ENCODE results near the gene CLIC3.

The CLIC3 gene

DNA sequence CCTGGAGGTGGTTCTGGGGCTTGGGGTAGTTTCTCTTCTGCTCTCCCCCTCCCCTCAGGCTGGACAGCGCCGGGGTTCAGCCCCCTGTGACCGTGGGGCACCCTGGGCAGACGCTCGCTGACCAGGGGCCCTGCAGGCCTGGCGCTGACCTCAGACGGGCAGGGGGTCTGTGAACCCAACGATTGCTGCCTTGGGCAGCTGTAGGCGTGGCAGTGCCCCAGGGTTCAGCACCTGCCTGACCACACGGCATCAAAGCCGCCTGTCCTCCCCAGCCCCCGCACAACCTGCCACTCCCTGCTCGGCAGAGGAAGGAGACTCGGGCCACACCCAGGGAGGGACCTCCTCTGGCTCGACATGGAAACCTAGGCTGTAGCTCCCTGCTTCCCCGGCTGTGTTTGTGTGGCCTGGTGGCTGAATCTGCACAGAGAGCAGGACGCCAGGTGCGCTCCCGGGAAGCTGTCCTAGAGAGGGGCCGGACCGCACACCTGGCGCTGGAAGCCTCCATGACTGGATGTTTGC lies 32.1 kb downstream of the CLIC3 start:
- no peak for DNase-seq (ENCODE audit: low spot score)

DNA sequence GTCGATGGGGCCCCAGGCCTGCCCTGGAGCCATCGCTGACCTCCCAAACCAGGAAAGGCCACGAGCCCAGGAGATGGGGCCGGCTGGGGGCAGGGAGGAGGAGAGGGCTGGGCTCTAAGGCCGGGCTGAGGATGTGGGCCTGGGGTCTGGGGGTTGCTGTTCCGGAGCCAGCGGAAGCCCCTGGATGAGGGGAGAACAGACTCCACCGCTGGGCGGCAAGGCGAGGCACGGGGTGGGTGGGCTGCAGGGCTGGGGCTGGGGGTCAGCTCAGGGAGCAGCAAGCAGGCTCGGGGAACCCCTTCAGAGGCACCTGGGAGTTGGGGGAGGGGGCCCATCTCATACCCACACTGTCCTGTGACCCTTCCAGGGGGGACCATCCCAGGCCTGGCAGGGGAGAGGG lies 32.6 kb downstream of the CLIC3 start:
- no peak for DNase-seq (ENCODE audit: low spot score)

- DNase-seq (ENCODE audit: low spot score), result no peak
Measured at GRCh38 chr9:136963341-136963740, 33.0 kb downstream of the CLIC3 start.

DNA sequence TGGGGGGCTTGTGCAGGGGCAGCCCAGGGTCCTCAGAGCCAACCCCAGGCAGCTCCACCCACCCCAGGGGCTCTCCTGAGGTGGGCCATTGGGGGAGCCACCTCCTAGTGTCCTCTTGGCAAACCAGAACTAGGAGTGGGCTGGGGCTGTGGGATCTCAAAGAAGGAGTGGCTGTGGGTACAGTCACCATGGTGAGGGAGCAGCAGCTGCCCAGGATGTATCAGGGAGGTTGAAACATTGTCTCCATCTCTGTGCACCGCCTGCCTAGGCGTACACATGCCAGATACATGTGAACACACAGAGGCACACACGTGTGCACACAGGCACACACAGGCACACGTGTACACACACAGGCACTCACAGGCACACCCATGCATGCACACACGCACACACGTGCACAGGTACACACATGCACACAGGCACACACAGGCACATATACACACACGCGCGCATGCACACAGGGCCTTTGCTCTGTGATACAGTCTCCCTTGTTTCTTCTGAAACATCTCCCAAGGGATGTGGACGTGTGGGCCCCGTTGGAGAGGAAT lies 33.6 kb downstream of the CLIC3 start:
- DNase-seq (ENCODE audit: low spot score), result no peak

DNA sequence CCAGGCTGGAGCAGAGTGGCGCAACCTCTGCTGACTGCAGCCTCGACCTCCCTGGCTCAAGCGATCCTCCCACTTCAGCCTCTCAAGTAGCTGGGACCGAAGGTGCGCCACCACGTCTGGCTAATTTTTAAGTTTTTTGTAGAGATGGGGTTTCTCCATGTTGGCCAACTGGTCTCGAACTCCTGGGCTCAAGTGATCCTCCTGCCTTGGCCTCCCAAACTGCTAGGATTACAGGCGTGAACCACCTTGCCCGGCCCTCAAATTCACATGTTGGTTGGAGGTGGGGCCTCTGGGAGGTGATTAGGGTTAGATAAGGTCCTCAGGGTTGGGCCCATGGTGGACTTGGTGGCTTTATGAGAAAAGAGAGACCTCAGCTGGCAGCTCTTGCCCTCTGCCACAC lies 34.2 kb downstream of the CLIC3 start:
- no peak for DNase-seq (ENCODE audit: low spot score)

- no peak for DNase-seq (ENCODE audit: low spot score)
Measured at GRCh38 chr9:136961279-136962065, 34.9 kb downstream of the CLIC3 start.

- no peak for DNase-seq (ENCODE audit: low spot score)
Measured at GRCh38 chr9:136960938-136961275, 35.5 kb downstream of the CLIC3 start.

DNA sequence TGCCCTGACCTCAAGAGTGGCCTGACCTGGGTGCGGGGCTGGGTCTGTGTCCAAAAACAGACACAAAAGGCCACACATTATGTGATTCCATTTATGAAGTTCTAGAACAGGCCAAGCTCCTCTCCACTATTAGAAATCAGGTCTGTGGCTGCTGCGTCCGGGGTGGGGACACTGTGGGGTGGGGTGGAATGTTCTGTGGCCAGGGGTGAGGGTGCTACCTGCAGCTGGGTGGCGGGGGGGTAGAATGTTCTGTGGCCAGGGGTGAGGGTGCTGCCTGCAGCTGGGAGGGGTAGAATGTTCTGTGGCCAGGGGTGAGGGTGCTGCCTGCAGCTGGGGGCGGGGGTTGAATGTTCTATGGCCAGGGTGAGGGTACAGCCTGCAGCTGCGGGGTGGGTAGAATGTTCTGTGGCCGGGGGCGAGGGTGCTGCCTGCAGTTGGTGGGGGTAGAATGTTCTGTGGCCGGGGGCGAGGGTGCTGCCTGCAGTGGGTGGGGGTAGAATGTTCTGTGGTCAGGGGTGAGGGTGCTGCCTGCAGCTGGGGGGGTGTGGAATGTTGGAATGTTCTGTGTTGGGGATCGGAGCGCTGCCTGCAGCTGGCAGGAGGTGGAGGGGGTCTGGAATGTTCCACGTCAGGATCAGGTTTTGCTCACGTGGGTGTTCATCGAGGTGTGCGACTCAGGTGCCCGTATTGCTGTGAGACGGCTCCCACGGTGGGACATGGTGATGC lies 36.0 kb downstream of the CLIC3 start:
- DNase-seq (ENCODE audit: low spot score), result no peak

GRCh38 chr9:136958898-136959850 lies 37.2 kb downstream of the CLIC3 start:
- DNase-seq (ENCODE audit: low spot score), result no peak

- DNase-seq (ENCODE audit: low spot score), result no peak
Measured at GRCh38 chr9:136958473-136958872, 37.9 kb downstream of the CLIC3 start.

GRCh38 chr9:136957901-136958300 lies 38.5 kb downstream of the CLIC3 start:
- no peak for DNase-seq (ENCODE audit: low spot score)

GRCh38 chr9:136957461-136957860 lies 38.9 kb downstream of the CLIC3 start:
- no peak for DNase-seq (ENCODE audit: low spot score)

DNA sequence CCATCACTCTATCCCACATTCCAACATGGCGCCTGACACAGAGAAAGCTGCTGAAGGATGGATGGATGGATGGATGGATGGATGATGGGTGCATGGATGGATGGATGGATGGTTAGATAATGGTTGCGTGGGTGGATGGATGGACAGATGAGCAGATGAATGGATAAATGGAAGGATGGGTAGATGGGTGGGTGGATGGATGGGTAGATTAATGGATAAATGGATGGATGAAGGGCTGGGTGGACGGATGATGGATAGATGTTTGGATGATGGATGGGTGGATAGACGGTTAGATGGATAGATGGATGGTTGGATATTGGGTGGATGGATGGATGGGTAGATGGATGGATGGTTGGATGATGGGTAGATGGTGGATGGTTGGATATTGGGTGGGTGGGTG lies 39.8 kb downstream of the CLIC3 start:
- DNase-seq (ENCODE audit: low spot score), result no peak

GRCh38 chr9:136955943-136956335 lies 40.4 kb downstream of the CLIC3 start:
- no peak for DNase-seq (ENCODE audit: low spot score)

DNA sequence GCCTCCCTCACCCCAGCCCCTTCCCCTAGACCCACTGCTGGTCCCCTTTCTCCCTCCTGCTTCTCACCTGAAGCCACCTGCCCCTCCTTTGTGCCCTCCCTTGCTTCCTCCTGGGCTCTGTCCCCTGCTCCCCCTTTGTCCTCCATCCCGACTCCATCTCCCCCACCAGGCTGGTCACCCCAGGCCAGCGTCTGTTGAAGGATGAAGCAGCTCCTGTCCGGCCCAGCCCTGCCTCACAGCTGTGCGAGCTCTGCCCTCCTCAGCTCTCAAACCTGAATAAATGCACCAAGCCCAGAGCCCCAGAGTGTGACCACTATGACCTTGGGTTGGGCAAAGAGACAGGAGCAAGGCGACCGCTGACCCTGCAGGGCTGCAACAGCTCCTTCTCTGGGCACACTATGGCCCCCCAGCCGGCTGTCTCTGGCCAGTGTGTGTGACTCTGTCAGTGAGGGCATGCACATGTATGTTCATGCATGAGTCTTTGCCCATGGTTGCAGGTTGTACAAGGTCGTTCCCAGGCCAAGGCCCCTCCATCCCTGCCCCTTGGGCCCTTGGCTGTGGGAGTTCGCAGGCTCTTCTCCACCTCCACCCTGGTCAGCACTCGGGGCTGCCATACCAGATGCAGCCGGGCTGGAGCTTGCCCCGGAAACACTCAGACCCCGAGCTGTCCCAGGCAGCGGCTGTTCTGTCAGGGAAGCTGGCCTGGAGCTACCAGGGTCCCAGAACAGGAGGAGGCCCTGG lies 41.0 kb downstream of the CLIC3 start:
- no peak for DNase-seq (ENCODE audit: low spot score)

GRCh38 chr9:136954270-136955083 lies 41.9 kb downstream of the CLIC3 start:
- no peak for DNase-seq (ENCODE audit: low spot score)

DNA sequence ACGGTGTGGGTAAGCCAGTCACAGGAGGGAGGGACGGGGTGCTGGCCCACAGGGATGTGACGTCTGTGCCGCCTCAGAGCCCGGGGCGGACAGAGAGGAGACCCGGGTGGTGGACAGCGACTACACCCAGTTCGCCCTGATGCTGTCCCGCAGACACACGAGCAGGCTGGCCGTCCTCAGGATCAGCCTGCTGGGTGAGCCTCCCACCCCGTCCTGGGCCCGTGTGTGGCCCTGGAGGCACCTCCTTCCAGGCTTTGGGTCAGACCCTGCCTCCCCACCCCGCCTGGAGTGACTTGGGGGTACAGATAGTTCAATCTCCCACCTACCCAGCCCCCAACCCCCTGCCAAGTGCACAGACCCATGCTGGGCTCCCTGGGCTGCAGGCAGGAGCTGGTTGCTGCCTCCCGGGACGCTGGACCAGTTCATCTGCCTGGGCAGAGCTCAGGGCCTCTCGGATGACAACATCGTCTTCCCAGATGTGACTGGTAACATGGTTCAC lies 42.5 kb downstream of the CLIC3 start:
- DNase-seq (ENCODE audit: low spot score), result no peak

- DNase-seq (ENCODE audit: low spot score), result no peak
Measured at GRCh38 chr9:136952876-136953770, 43.2 kb downstream of the CLIC3 start.

DNA sequence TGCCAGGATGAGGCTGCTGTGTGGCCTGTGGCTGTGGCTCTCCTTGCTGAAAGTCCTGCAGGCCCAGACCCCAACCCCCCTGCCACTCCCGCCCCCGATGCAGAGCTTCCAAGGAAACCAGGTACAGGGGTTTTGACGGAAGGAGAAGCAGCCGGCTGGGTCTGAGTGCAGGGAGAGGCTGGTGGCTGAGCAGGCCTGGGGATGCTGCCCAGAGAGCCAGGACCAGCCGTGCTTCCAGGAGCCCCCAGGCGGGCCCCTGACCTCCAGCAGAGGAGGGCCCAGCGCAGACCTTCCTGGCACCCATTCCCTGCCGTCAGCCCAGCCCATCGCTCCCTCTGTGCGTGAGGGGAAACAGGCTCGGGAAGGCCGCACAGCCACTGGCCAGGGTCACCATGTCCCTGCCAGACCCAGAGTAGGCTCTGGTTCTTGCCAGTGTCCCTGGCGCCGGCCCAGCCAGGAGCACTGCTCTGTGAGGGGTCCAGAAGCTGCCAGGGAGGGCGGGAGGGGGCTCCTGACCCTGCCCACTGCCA lies 44.0 kb downstream of the CLIC3 start:
- DNase-seq (ENCODE audit: low spot score), result no peak

Measured in ecto neural progenitor cell (in vitro differentiated cells).